Stomach (tissue), 9 donors: ENCODE measurements around the gene LMTK2. TPM values are rescaled to one million over a fixed set of nuclear protein-coding genes. Genes with fewer than 3 reads are reported as not detected.

ENCODE experiments used
- DNase-seq, 2 donors: peaks; one replicate each; pipeline versions ENCODE4 v3.0.0 to v3.0.0-alpha.2; 2013 to 2019
- H3K27ac ChIP-seq, 5 donors: fragments of 200-600 bp in 4 of 5; sonication (generic) in 4 of 5; one replicate each; pipeline ENCODE4 v1.5.1; 2013 to 2019; ENCODE audit warnings: mild to moderate bottlenecking in 1 of 5, moderate library complexity in 1 of 5
- H3K27me3 ChIP-seq, 3 donors: fragments of 200-600 bp; sonication (generic); one replicate each; pipeline ENCODE4 v1.5.1; 2017 to 2019; ENCODE audit warnings: mixed run types in 1 of 3
- H3K36me3 ChIP-seq, 4 donors: fragments of 200-600 bp; sonication (generic); 1 replicate in 3 of 4; 2 replicates in 1 of 4; pipeline ENCODE4 v1.5.1; 2016 to 2019
- H3K4me1 ChIP-seq, 4 donors: fragments of 200-600 bp; sonication (generic); one replicate each; pipeline ENCODE4 v1.5.1; 2016 to 2019
- H3K4me3 ChIP-seq, 4 donors: fragments of 200-600 bp; sonication (generic) in 3 of 4; one replicate each; pipeline ENCODE4 v1.5.1; 2016 to 2019; ENCODE audit warnings: mild to moderate bottlenecking in 1 of 4
- H3K9me3 ChIP-seq, 4 donors: fragments of 200-600 bp; sonication (generic); one replicate each; pipeline ENCODE4 v1.5.1; 2016 to 2019
- EP300 ChIP-seq: sonication (generic); formaldehyde crosslinking; IDR thresholded peaks from one replicate; pipeline ENCODE4 v1.6.1; 2017; ENCODE audit warnings: antibody characterized with exemption
- POLR2A ChIP-seq, 4 donors: fragments of 450-650 bp; IDR thresholded peaks; one replicate each; pipeline ENCODE4 v1.6.1; 2016; ENCODE audit warnings: antibody characterized with exemption in 4 of 4, control low read depth in 2 of 4, mild to moderate bottlenecking in 1 of 4, moderate library complexity in 1 of 4
- POLR2AphosphoS5 ChIP-seq, 3 donors: sonication (generic); formaldehyde crosslinking; IDR thresholded peaks; one replicate each; pipeline ENCODE4 v1.6.1; 2016; ENCODE audit warnings: antibody characterized with exemption in 3 of 3
- WGBS, 5 donors: extraction: QIAGEN DNeasy Blood & Tissue Kit in 3 of 5; methylation state at CpG; one replicate each; pipeline versions ENCODE4 v1.1.5 to v1.1.7; 2013 to 2018; 5-methylcytosine and 5-hydroxymethylcytosine counted together
- intact Hi-C: fragments of 100-400 bp; cut with DNase I; formaldehyde crosslinking; loops from one replicate; pipeline ENCODE4 v1.15.1; 2023; ENCODE audit warnings: low total_unique reads
- polyA plus RNA-seq, 3 donors: library from polyadenylated mRNA; stranded (reverse); fragments of 200-250 nt; gene quantifications; one replicate each; pipeline ENCODE4 v1.2.3, GENCODE V29; 2013
- total RNA-seq, 5 donors: library from RNA; depleted of rRNA; stranded (reverse); fragments of >200 nt; gene quantifications; one replicate each; pipeline versions ENCODE4 v1.1.0 to v1.2.3, GENCODE V29; 2014 to 2016
- TF ChIP-seq, protein P1 (sequence below), 7 experiments: fragments of 450-650 bp in 4 of 7; fragments of 200-600 bp in 3 of 7; sonication (generic) in 3 of 7; IDR thresholded peaks; one replicate each; pipeline ENCODE4 v1.5.1; 2016 to 2019; ENCODE audit warnings: antibody characterized with exemption in 7 of 7, control low read depth in 2 of 7, mild to moderate bottlenecking in 1 of 7
- donor health status: healthy with polysubstance abuse.
- donor health status: Bipolar disorder and iron deficiency.
- donor health status: healthy.

LMTK2 gene
- total and polyA plus RNA-seq, 8 donors, result 1.4 to 42.6 (median 19.3) TPM

DNA sequence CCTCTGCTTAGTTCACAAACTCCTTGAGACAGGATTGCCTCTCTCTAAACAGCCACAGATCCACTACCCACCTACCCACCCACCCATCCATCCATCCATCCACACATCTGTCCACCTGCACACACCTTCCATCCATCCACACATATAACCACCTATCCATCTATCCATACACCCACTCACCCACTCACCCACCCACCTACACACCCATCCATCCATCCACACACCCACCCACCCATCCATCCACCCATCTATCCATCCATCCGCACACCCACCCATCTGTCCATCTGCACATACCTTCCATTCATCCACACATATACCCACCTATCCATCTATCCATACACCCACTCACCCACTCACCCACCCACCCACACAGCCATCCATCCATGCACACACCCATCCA lies 135.7 kb downstream of the LMTK2 start:
- no peak overlapping the region for H3K4me3 ChIP-seq
- H3K4me1 ChIP-seq, result peaks cover 0 to 18% (median 0%) of the 10 kb centered on the region in 4 donors
- no peaks in the 10 kb centered on the region for H3K27me3 ChIP-seq
- no peak overlapping the region for H3K27ac ChIP-seq
- TF ChIP-seq EP300, result no peak
- TF ChIP-seq, protein P1, sequence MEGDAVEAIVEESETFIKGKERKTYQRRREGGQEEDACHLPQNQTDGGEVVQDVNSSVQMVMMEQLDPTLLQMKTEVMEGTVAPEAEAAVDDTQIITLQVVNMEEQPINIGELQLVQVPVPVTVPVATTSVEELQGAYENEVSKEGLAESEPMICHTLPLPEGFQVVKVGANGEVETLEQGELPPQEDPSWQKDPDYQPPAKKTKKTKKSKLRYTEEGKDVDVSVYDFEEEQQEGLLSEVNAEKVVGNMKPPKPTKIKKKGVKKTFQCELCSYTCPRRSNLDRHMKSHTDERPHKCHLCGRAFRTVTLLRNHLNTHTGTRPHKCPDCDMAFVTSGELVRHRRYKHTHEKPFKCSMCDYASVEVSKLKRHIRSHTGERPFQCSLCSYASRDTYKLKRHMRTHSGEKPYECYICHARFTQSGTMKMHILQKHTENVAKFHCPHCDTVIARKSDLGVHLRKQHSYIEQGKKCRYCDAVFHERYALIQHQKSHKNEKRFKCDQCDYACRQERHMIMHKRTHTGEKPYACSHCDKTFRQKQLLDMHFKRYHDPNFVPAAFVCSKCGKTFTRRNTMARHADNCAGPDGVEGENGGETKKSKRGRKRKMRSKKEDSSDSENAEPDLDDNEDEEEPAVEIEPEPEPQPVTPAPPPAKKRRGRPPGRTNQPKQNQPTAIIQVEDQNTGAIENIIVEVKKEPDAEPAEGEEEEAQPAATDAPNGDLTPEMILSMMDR (IDR thresholded peaks at IDR 0.05), result no peak
- TF ChIP-seq POLR2A (IDR thresholded peaks at IDR 0.05), result no peak
- TF ChIP-seq POLR2AphosphoS5 (IDR thresholded peaks at IDR 0.05), result no peak
- no peak for DNase-seq
- peaks cover 24 to 82% (median 72%) of the 10 kb centered on the region in 4 donors for H3K36me3 ChIP-seq
- intact Hi-C loops, result no loop called here
- WGBS, 5 donors, result 95 to 100% (median 96%) methylated on average over 1 of the region's 1 CpG
- H3K9me3 ChIP-seq, result no peaks in the 10 kb centered on the region

GRCh38 chr7:98242934-98243333 lies 136.3 kb downstream of the LMTK2 start:
- DNase-seq, result no peak
- H3K9me3 ChIP-seq, result no peaks in the 10 kb centered on the region
- no peaks in the 10 kb centered on the region for H3K27me3 ChIP-seq
- H3K36me3 ChIP-seq, result peaks cover 24 to 82% (median 66%) of the 10 kb centered on the region in 4 donors
- intact Hi-C loops, result no loop called here
- no peak overlapping the region for H3K4me3 ChIP-seq
- peaks cover 0 to 18% (median 0%) of the 10 kb centered on the region in 4 donors for H3K4me1 ChIP-seq
- H3K27ac ChIP-seq, result no peak overlapping the region
- TF ChIP-seq POLR2A (IDR thresholded peaks at IDR 0.05), result no peak
- 86 to 96% (median 94%) methylated on average over 2 to 4 of the region's 4 CpGs for WGBS, 5 donors

DNA sequence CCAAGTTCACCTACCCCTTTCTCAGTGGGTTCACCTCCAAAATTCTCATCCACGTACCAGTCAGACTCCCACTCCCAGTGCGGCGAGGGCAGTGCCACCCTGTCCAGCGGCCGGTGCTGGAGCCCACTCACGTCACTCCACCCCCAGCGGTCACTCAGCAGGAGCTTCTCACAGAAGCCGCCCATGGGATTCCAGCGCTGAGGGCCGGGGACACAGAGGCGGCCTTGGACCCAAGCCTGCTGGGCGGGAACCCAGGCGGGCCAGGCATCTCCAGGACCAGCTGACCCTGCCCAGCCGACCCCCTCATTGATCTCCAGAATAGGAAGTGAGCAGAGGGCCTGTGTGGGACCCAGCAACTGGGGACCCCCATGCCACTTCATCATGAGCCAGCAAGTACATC lies 138.2 kb downstream of the LMTK2 start:
- Histone ChIP-seq H3K27me3 (no peaks in the 10 kb centered on the region), H3K27ac (no peak overlapping the region), H3K36me3 (peaks cover 15 to 66% (median 47%) of the 10 kb centered on the region in 4 donors), H3K4me1 (peaks cover 2 to 31% (median 9%) of the 10 kb centered on the region in 4 donors), H3K4me3 (no peak overlapping the region), H3K9me3 (no peaks in the 10 kb centered on the region)
- TF ChIP-seq POLR2A (IDR thresholded peaks at IDR 0.05) (no peak), EP300 (no peak), POLR2AphosphoS5 (IDR thresholded peaks at IDR 0.05) (no peak)
- TF ChIP-seq, protein P1 (IDR thresholded peaks at IDR 0.05), result no peak
- no peak for DNase-seq
- 92 to 97% (median 95%) methylated on average over 13 to 14 of the region's 14 CpGs for WGBS, 5 donors
- intact Hi-C loops, result loop anchor here (5.0 kb wide), 1 partner anchor 223 kb away; no protein-coding TSS in a partner anchor

- intact Hi-C loops, result loop anchor here (5.0 kb wide), 1 partner anchor 226 kb away; no protein-coding TSS in a partner anchor
Measured at GRCh38 chr7:98248156-98248555, 141.5 kb downstream of the LMTK2 start.

More at GRCh38 chr7:98248156-98248555, 141.5 kb downstream of the LMTK2 start:
- TF ChIP-seq EP300, result no peak
- no peak for TF ChIP-seq POLR2A (IDR thresholded peaks at IDR 0.05)
- no peak for TF ChIP-seq POLR2AphosphoS5 (IDR thresholded peaks at IDR 0.05)
- TF ChIP-seq, protein P1 (IDR thresholded peaks at IDR 0.05), result no peak
- H3K27me3 ChIP-seq, result no peaks in the 10 kb centered on the region
- H3K36me3 ChIP-seq, result peaks cover 10 to 42% (median 25%) of the 10 kb centered on the region in 4 donors
- peak overlapping the region in 2 of 5 donors; percentile 88 to 94 for H3K27ac ChIP-seq
- WGBS, 5 donors, result 87 to 95% (median 94%) methylated on average over 9 to 12 of the region's 12 CpGs
- no peak overlapping the region for H3K4me3 ChIP-seq
- H3K9me3 ChIP-seq, result no peaks in the 10 kb centered on the region
- peaks cover 27 to 58% (median 35%) of the 10 kb centered on the region in 4 donors for H3K4me1 ChIP-seq
- DNase-seq, result no peak
